ENCODE measurements around the gene SEMA3G.

SEMA3G gene

DNA sequence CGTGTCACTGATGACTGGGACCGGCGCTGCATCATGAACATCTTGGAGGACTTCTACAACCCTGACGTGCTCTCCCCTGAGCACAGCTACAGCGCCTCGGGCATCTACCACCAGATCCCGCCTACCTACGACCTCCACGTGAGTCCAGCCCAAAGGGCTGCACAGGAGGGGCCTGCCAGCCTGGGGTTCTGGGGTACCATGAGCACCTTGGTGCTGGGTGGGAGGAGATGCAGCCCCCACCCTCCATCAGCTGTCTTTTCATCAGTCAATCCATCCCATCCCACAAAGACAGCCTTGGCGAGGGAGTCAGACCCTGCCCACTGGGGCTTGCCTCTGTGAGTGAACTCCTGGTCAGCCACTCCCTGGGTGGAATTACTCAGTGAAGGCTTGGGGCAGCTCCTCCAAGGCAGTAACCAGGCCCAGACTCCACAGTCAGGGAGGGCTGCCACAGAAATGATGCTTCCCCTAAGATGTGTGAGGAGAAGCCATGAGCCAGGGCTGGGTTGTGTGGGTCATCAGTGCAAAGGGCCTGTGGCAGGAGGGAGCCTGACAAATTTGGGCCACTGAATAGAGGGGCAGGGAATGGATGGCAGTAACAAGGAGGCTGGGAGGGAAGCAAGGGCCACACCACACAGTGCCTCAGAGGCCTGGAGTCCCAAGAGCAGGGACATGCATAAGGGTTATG, 47.9 kb downstream of the SEMA3G start:
- Histone ChIP-seq H3K9me3 (ENCODE audit: control insufficient read depth, insufficient read depth, low read length) (no peaks in the 10 kb centered on the region), H3K36me3 (ENCODE audit: insufficient read depth, low read length) (peaks cover under 1% of the 10 kb centered on the region; the same call in 1 of the 2 replicates), H3K9ac (ENCODE audit: low read depth, low read length) (no peak overlapping the region)

DNA sequence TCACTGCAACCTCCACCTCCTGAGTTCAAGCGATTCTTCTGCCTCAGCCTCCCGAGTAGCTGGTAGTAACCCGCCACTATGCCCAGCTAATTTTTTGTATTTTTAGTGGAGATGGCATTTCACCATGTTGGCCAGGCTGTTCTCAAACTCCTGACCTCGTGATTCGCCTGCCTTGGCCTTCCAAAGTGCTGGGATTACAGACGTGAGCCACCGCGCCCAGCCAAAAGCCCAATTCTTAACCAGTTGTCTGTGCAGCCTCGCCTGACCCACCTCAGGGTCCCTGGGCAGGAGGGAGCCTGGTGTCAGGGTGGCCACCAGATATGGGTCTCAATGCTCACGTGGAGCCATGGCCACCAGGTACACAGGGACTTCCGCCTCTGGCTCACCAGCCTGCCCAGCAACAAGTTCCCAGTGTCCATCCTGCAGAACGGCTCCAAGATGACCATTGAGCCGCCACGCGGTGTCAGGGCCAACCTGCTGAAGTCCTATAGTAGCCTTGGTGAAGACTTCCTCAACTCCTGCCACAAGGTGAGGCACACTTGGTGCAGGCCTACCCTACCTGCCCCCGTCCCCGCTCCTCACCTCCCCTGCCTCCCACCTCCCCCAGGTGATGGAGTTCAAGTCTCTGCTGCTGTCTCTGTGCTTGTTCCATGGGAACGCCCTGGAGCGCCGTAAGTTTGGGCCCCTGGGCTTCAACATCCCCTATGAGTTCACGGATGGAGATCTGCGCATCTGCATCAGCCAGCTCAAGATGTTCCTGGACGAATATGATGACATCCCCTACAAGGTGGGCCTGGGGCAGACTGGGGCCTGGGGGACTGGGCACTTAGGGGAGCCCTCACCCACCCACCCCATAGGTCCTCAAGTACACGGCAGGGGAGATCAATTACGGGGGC, 48.6 kb downstream of the SEMA3G start:
- Histone ChIP-seq H3K4me1 (ENCODE audit: insufficient read depth, low read length) (no peaks in the 10 kb centered on the region), H3K9me3 (ENCODE audit: control insufficient read depth, insufficient read depth, low read length) (no peaks in the 10 kb centered on the region), H3K9ac (ENCODE audit: low read depth, low read length) (no peak overlapping the region), H3K36me3 (ENCODE audit: insufficient read depth, low read length) (no peaks in the 10 kb centered on the region)

More for the DNA sequence above, 47.9 kb downstream of the SEMA3G start:
- no peaks in the 10 kb centered on the region for H3K4me1 ChIP-seq (ENCODE audit: insufficient read depth, low read length)

DNA sequence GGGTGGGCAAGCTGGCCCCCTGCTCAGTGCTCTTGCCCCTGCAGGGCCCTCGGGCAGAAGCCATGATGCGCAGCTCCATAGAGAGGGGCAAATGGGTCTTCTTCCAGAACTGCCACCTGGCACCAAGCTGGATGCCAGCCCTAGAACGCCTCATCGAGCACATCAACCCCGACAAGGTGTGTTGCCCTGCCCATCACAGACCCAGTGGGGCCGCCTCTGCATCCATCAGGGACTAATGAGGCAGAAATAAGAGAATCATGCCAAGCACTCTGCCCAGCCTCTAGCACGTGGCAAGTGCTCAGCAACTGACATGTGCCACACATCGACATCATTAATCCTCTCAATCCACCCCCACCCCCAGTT, 49.4 kb downstream of the SEMA3G start:
- Histone ChIP-seq H3K4me1 (ENCODE audit: insufficient read depth, low read length) (no peaks in the 10 kb centered on the region), H3K9ac (ENCODE audit: low read depth, low read length) (no peak overlapping the region), H3K9me3 (ENCODE audit: control insufficient read depth, insufficient read depth, low read length) (no peaks in the 10 kb centered on the region), H3K36me3 (ENCODE audit: insufficient read depth, low read length) (no peaks in the 10 kb centered on the region)

DNA sequence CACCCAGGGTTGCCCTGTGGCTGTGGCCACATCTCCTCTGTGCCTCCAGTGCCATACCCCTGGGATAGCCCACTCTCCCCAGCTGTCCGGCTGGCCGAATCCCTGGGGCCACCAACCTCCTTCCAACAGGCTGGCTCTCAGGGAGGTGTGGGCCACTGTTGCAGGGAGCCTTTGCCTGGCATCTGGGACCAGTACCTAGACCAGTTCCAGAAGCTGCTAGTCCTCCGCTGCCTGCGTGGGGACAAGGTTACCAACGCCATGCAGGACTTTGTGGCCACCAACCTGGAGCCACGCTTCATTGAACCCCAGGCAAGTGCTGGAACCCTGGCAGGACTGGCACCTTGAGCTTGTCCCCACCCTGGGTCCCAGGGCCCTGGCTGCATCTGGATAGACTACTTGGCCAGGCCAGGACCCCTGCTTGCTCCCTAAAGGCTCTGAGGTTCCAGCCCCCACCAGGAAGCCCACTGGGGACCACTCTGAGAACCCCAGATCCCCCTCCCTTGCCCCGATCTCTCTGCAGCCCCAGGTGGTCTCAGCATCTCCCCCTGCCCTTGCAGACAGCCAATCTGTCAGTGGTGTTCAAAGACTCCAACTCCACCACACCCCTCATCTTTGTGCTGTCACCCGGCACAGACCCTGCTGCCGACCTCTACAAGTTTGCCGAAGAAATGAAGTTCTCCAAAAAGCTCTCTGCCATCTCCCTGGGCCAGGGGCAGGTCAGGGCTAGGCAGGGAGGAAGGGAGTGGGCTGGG, 50.0 kb downstream of the SEMA3G start:
- Histone ChIP-seq H3K4me1 (ENCODE audit: insufficient read depth, low read length) (no peaks in the 10 kb centered on the region), H3K36me3 (ENCODE audit: insufficient read depth, low read length) (no peaks in the 10 kb centered on the region), H3K9ac (ENCODE audit: low read depth, low read length) (no peak overlapping the region), H3K9me3 (ENCODE audit: control insufficient read depth, insufficient read depth, low read length) (no peaks in the 10 kb centered on the region)

DNA sequence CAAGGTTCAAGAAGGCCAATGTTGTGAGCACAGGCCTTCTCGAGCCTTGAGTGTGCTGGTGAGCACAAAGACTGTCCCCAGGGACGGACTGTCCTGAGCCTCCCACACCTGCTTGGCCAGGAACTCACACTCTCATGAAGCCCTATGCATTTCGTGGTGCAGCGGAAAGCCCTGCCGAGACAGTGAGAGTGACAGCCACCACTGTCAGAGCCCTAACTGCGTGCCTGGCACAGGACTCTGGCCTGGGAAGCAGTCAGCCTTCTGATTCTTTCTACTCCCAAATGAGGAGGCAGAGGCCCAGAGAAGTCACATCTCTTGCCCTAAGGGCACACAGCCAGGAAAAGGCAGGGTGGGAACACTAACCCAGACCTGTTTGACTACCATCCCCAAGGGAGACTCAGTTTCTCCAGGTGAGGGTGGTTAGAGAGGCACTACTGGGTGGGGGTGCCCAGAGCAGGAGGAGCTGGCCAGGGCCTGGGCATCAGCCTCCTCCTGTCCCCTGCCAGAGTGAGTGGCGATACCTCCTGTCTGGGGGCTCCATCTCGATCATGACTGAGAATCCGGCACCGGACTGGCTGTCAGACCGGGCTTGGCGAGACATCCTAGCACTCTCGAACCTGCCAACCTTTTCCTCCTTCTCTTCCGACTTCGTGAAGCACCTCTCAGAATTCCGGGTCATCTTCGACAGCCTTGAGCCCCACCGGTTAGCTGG, 50.8 kb downstream of the SEMA3G start:
- H3K4me1 ChIP-seq (ENCODE audit: insufficient read depth, low read length), result no peaks in the 10 kb centered on the region
- H3K9ac ChIP-seq (ENCODE audit: low read depth, low read length), result no peak overlapping the region
- H3K36me3 ChIP-seq (ENCODE audit: insufficient read depth, low read length), result no peaks in the 10 kb centered on the region
- no peaks in the 10 kb centered on the region for H3K9me3 ChIP-seq (ENCODE audit: control insufficient read depth, insufficient read depth, low read length)

DNA sequence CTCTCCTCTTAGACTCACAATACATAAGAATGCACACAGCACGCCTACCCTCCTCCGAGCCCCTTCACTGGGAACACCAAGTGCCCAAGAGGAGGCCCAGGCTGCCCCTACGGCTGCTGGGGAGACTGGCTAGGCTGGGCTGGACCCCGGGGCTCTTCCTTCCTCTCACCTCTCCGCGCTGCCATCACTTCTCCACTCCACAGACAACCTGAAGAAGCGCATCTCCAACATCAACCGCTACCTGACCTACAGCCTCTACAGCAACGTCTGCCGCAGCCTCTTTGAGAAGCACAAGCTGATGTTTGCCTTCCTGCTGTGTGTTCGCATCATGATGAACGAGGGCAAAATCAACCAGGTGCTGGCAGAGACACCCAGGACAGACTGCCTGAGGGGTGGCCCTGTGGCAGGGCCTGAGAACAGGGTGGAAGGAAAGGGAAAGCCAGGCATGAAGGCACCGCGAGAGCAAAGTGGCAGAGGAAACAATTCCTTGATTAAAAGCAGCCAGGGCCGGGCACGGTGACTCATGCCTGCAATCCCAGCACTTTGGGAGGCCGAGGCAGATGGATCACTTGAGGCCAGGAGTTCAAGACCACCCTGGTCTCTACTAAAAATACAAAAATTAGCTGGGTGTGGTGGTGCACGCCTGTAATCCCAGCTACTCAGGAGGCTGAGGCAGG, 51.6 kb downstream of the SEMA3G start:
- Histone ChIP-seq H3K9ac (ENCODE audit: low read depth, low read length) (no peak overlapping the region), H3K9me3 (ENCODE audit: control insufficient read depth, insufficient read depth, low read length) (no peaks in the 10 kb centered on the region), H3K4me1 (ENCODE audit: insufficient read depth, low read length) (no peaks in the 10 kb centered on the region), H3K36me3 (ENCODE audit: insufficient read depth, low read length) (no peaks in the 10 kb centered on the region)

DNA sequence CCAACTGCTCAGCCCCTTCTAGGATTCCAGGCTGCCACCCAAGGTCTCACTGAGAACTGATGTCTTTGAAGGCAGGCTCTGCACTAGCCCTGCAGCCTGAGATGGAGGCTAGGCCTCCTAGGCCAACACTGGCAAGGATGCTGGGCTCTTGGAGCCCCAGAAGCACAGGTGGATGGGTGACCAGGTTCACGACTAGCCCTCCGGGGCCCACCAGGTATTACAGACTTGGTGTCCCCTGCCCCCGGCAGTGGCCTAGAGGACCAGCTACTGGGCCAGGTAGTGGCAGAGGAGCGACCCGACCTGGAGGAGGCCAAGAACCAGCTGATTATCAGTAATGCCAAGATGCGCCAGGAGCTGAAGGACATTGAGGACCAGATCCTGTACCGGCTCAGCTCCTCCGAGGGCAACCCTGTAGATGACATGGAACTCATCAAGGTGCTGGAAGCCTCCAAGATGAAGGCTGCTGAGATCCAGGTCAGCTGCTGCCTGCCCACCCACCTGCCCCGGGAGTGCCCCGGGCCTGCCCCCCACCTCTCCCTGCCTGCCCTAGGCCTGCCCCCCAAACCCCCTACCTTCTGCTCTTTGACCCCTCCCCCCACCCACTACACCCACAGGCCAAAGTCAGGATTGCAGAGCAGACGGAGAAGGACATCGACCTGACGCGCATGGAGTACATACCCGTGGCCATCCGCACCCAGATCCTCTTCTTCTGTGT, 52.5 kb downstream of the SEMA3G start:
- H3K36me3 ChIP-seq (ENCODE audit: insufficient read depth, low read length), result no peaks in the 10 kb centered on the region
- H3K4me1 ChIP-seq (ENCODE audit: insufficient read depth, low read length), result no peaks in the 10 kb centered on the region
- H3K9ac ChIP-seq (ENCODE audit: low read depth, low read length), result no peak overlapping the region
- no peaks in the 10 kb centered on the region for H3K9me3 ChIP-seq (ENCODE audit: control insufficient read depth, insufficient read depth, low read length)

DNA sequence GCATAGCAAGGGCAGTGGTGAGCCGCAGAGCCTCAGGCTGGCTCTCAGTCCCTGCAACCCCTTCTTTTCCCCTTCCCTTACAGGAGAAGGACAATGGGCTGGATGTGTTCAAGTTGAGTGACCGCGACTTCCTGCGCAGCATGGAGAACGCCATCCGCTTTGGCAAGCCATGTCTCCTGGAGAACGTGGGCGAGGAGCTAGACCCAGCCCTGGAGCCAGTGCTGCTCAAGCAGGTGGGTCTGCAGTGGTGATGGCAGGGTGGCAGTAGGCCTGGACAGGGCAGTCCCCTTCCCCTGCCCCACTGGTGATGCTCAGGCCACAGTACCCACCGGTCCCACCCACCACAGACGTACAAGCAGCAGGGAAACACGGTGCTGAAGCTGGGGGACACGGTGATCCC, 53.8 kb downstream of the SEMA3G start:
- H3K36me3 ChIP-seq (ENCODE audit: insufficient read depth, low read length), result no peaks in the 10 kb centered on the region
- no peaks in the 10 kb centered on the region for H3K9me3 ChIP-seq (ENCODE audit: control insufficient read depth, insufficient read depth, low read length)
- no peak overlapping the region for H3K9ac ChIP-seq (ENCODE audit: low read depth, low read length)
- no peaks in the 10 kb centered on the region for H3K4me1 ChIP-seq (ENCODE audit: insufficient read depth, low read length)

DNA sequence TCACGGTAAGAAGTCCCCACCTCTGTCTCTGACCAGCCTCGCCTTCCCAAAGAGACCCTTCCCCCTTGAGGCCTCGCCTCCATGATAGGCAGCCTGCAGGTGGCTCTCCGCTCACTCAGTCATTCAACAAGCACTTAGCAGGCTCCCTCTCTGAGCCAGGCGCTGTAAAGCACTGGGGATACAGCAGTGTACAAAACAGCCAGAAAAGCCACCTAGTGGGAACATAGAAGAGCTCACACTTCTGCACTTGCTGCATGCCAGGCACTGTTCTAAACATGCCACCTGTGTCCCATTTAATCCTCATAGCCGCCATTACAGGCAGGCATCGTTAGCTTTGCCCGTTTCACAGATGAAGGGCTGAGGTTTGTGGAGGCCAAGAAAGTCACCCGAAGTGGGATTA, 56.0 kb downstream of the SEMA3G start:
- no peaks in the 10 kb centered on the region for H3K4me1 ChIP-seq (ENCODE audit: insufficient read depth, low read length)
- H3K9me3 ChIP-seq (ENCODE audit: control insufficient read depth, insufficient read depth, low read length), result no peaks in the 10 kb centered on the region
- H3K9ac ChIP-seq (ENCODE audit: low read depth, low read length), result no peak overlapping the region
- H3K36me3 ChIP-seq (ENCODE audit: insufficient read depth, low read length), result no peaks in the 10 kb centered on the region

DNA sequence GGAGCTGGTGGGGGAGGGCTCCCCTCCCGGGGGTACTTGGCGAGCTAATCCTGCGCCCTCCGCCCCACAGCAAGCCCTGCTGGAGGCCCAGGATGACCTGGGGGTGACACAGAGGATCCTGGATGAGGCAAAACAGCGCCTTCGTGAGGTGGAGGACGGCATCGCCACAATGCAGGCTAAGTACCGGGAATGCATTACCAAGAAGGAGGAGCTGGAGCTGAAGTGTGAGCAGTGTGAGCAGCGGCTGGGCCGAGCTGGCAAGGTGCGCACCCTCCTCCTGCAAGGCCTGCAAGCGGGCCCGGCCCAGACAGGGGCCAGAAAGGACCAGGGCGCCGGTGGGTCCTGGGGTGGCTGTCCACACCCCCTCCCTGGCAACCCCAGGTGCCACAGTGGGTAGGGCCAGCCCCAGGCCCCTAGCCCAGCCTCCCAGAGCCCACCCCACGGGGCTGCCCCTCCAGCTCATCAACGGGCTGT, 56.5 kb downstream of the SEMA3G start:
- H3K36me3 ChIP-seq (ENCODE audit: insufficient read depth, low read length), result no peaks in the 10 kb centered on the region
- H3K9ac ChIP-seq (ENCODE audit: low read depth, low read length), result no peak overlapping the region
- no peaks in the 10 kb centered on the region for H3K9me3 ChIP-seq (ENCODE audit: control insufficient read depth, insufficient read depth, low read length)
- H3K4me1 ChIP-seq (ENCODE audit: insufficient read depth, low read length), result no peaks in the 10 kb centered on the region

DNA sequence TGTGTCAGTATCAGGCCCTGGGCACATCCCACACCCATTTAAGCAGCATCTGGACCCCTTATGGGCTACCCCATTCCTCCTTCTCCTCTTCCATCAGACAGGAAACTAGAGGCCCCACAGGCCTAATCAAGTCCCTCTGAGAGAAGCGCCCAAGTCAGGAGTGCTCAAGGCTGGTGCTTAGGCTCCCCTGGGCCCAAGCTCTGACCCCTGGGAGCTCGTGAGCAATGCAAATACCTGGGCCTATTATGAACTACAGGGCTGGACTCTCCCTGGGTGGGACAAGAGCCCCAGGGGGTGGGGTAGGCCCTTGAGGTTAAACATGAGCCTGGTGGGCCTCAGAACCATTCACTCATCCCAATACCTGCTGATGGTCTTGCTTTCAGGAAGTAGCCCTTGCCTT, 57.4 kb downstream of the SEMA3G start:
- Histone ChIP-seq H3K9ac (ENCODE audit: low read depth, low read length) (no peak overlapping the region), H3K4me1 (ENCODE audit: insufficient read depth, low read length) (no peaks in the 10 kb centered on the region), H3K36me3 (ENCODE audit: insufficient read depth, low read length) (no peaks in the 10 kb centered on the region)

DNA sequence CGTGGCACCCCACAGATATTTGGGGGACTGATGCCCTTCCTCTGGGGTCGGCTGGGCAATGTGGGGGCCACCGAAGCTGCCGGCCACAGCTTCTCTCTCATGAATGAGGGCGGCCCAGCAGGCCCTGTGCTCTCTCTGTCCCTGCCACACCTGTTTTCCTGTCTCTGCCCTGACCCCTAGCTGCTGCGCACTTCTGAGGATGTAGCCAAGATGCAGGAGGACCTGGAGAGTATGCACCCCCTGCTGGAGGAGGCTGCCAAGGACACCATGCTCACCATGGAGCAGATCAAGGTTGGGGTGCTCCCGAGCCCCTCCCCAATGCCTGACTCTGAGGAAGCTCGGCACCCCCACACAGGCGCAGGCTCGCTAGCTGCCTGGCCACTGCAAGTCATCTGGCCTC, 59.7 kb downstream of the SEMA3G start:
- H3K9me3 ChIP-seq (ENCODE audit: control insufficient read depth, insufficient read depth, low read length), result no peaks in the 10 kb centered on the region
- no peak overlapping the region for H3K9ac ChIP-seq (ENCODE audit: low read depth, low read length)
- H3K4me1 ChIP-seq (ENCODE audit: insufficient read depth, low read length), result no peaks in the 10 kb centered on the region
- no peaks in the 10 kb centered on the region for H3K36me3 ChIP-seq (ENCODE audit: insufficient read depth, low read length)

More for the DNA sequence above, 57.4 kb downstream of the SEMA3G start:
- H3K9me3 ChIP-seq (ENCODE audit: control insufficient read depth, insufficient read depth, low read length), result no peaks in the 10 kb centered on the region

DNA sequence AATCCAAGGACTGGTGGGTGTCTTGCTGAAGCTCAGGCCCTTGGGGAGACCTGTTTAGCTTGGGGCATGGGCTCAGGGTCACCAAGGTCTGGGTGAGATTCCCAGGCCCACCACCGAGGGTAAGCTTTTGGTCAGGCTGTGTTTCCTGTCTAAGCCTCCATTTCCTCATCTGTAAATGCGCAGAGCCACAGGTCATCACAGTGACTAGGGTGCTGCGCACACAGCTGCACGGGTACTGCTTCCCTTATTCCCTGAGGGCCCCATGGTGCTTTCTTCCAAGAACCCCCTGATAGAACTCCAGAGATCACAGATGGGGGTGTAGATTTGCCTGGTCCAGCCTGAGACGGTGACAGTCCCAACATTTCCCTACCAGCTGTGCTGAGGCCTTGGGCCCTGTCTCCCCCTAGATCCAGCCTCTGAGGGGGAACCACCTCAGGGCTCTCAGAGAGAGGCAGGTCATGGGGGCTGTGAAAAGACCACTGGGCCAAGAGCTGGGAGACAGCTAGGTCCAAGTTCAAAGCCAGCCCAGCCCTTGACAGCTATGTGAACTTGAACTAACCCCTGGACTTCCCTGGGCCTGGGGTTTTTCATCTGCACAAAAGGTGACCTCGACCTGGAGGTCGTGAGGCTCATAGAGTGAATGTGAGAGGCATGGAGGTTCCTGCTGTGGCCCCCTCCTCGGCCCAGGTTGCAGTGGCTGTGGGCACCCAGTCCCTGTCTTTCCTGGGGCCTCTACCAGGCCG, 60.7 kb downstream of the SEMA3G start:
- Histone ChIP-seq H3K9me3 (ENCODE audit: control insufficient read depth, insufficient read depth, low read length) (no peaks in the 10 kb centered on the region), H3K4me1 (ENCODE audit: insufficient read depth, low read length) (no peaks in the 10 kb centered on the region), H3K9ac (ENCODE audit: low read depth, low read length) (no peak overlapping the region), H3K36me3 (ENCODE audit: insufficient read depth, low read length) (no peaks in the 10 kb centered on the region)
